Stimulated activated naive CD4-positive, alpha-beta T cell (primary cell): ENCODE measurements around the gene PRRG3.
"Not testable (repeated sequence)": the region's sequence is repeated elsewhere in the genome, so short reads cannot be mapped to it uniquely, and the experiment has no call there.

Source experiments
- DNase-seq, 6 experiments: peaks; one replicate each; lab custom pipeline; 2025; lab: John Stamatoyannopoulos, UW

Gene PRRG3

DNA sequence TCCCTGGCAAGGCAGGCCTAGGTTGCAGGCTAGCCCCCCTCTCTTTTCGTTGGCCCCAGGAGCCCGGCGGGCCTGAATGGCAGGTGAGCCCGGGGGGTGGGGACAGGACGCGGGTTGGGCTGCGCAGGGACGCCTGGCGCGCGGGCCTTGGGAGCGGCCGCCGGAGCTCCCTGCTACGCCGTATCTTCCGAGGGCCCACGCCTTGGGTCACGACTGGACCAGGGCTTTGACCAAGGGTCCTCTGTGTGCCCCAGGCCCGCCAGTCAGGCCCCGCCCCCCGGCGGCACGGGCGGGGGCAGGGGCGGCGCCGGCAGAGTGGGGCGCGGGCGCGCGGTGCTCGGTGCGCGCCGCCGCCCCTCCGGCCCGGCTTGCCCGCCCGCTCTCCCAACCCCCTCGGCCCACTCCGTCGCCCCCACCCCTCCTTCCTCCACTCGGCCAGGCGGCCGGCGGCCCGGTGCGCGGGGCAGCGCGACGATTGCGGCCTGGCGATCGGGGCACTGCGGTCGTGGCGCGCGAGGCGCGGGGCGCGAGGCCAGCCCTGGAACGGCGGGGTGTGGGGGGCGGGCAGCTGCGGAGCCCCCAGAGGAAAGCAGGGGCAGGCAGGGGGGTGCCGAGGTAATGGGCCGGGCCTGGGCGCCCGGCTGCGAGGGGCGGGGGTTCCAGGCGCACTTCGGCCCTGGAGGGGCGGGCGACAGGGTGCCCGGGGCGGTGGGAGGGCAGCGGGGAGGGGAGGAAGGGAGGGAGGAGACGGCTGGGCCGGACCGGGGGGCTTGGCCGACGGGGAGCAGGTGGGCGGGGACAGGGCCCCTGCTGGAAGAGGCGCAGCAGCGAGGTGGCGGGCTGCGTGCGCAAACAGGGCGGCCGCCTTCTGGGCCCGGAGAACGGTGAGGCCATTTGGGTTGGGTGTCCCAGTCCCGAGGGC, at the start of gene PRRG3:
Gene PRRG3, plus strand, starts transcription at position 798 of the 922 bp plus-strand sequence. CDS start 3,357 bp downstream, outside the sequence.
- no peak for DNase-seq

DNA sequence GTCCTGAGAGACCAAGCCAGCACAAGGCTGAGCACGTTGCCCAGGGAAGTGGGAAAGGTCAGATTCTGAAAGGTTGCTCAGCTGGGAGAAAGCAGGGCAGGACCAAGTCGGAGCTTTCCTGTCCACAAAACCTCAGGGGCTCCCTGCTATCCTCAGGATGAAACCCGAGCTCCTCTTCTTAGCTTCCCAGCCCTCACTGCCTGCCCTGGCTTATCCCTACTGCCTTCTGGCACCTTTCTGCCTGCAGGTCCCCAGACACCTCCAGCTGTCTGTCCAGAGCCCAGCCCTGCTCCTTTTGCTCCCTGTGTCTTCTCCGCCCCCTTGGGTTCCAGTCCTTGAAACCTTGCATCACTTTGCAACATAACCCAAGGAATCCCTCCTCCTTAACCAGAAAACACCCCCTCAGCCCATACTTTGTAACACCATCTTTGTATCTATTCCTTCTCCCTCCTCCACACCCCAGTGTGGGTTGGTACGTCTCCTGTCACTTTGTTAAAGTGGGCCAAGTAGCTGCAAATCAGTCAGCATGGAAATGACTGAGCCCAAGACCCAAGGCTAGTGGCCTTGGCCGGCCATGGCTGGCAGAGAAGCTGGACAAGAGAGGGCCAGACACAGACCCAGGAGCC, 20.0 kb upstream of the PRRG3 start:
- DNase-seq: no peak

GRCh38 chrX:151676196-151676595, 19.1 kb upstream of the PRRG3 start:
- no peak for DNase-seq

- DNase-seq: no peak
Observed at GRCh38 chrX:151679798-151680402, 15.4 kb upstream of the PRRG3 start.

- peak in 5 of 6 experiments; percentile 8 to 42 (median 32) for DNase-seq
Observed at GRCh38 chrX:151680805-151681204, 14.5 kb upstream of the PRRG3 start.

DNA sequence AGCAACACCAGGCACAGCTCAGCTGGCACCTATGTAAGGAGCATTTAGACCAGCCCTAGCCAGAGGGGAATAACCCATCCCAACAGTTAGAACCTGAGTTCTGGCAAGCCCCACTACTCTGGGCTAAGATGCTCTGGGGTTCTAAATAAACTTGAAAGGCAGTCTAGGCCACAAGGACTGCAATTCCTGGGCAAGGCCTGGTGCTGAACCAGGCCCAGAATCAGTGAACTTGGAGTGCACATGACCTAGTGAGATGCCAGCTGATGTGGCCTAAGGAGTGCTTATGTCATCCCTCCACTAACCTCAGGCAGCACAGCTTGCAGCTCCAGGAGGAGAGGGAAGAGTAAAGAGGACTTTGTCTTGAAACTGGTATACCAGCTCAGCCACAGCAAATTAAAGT, 7.6 kb upstream of the PRRG3 start:
- DNase-seq: no peak

DNA sequence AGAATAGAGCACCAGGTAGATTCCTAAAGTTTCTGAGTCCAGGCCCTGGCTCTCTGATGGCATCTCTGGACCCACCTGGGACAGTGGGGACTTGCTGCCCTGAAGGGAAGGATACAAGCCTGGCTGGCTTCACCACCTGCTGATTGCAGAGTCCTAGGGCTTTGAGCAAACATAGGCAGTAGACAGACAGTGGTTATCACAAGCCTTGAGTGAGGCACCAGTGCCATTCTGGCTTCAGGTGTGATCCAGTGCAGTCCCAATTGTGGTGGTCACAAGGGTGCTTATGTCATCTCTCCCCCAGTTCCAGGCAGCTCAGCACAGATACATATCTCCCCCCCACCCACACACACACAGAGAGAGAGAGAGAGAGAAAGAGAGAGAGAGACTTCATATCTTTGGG, 6.6 kb upstream of the PRRG3 start:
- no peak for DNase-seq

DNA sequence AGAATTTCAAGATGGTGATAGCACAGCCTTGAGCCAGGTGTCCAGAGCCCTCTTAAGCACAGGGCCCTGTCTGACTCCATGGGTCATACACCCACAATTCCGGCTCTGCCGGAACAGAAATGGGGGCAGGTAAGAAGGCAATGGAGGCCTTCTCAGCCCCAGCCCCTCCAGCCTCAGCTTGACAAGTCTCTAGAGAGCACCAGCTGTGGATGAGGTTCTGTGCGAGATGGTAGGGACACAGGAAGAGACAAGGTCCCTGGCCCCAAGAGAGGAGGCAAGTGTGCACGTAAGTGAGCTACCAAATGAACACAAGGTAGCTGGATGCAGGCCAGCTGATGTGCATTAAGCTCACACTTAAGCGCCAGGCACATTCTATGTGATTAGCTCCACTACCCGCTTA, 2.4 kb upstream of the PRRG3 start:
- no peak for DNase-seq

DNA sequence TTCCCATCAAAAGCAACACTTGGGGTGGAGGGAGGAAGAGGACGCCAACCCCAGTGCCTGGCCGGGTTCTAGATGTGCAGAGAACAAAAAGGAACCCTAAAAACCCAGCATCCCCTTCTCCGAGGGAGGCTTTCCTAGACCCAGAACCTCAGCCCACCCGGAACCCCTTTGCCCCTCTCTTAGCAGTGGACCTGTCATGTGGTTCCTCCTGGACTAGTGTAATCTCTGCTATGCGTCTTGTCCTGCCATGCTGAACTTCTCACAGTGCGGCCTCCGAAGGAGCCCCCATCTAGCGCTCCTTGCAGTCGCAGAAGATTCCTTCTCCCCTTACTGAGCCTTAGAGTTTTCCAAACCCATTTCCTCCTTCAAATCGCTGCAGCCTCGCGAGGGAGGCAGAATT, 1.1 kb upstream of the PRRG3 start:
- no peak for DNase-seq

- no peak for DNase-seq
Observed at GRCh38 chrX:151695583-151696340, 504 bp downstream of the PRRG3 start.

GRCh38 chrX:151697082-151697481, 1.8 kb downstream of the PRRG3 start:
- DNase-seq: not testable (repeated sequence)

DNA sequence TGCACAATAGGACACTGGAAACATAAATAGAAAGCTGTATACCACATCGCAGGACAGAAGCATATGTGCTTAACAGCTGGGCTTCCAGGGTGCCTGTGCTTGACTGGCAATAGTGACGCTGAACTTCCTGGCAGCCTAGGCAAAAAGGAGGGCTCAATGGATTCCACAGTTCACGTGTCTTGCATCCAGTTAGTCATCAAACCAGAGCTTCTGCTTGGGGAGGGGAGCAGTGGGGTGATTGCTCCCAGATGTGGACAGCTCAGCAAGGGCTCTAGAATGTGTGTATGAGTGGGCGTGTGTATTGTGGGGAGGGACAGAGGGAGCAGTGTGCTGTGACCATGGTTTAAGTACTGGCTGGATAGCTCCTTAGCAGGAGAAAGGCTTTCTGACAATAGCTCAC, 2.3 kb downstream of the PRRG3 start:
- DNase-seq: no peak

GRCh38 chrX:151698485-151698884, 3.2 kb downstream of the PRRG3 start:
- no peak for DNase-seq

- no peak for DNase-seq
Observed at GRCh38 chrX:151699746-151700145, 4.5 kb downstream of the PRRG3 start.

- no peak for DNase-seq
Observed at GRCh38 chrX:151700581-151700980, 5.3 kb downstream of the PRRG3 start.

- no peak for DNase-seq
Observed at GRCh38 chrX:151701071-151701470, 5.8 kb downstream of the PRRG3 start.

DNA sequence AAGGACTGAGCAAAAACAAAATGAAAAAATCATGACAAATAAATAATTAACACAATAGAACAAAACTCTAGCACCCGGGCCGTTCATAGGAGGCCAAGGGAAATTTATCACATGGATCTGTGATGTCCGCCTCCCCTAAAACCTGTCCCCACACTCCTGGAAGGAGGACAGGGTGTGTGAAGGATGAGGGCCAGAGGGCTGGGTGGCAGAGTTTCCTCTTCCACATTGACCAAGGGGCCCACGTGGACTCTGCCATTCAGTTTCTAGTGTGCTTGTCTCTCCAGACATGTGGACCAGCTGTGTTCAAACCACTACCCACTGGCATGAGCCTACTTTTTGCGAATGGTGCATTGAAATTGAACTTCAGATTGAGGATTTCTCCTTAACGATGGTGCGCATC, 6.3 kb downstream of the PRRG3 start:
- no peak for DNase-seq

DNA sequence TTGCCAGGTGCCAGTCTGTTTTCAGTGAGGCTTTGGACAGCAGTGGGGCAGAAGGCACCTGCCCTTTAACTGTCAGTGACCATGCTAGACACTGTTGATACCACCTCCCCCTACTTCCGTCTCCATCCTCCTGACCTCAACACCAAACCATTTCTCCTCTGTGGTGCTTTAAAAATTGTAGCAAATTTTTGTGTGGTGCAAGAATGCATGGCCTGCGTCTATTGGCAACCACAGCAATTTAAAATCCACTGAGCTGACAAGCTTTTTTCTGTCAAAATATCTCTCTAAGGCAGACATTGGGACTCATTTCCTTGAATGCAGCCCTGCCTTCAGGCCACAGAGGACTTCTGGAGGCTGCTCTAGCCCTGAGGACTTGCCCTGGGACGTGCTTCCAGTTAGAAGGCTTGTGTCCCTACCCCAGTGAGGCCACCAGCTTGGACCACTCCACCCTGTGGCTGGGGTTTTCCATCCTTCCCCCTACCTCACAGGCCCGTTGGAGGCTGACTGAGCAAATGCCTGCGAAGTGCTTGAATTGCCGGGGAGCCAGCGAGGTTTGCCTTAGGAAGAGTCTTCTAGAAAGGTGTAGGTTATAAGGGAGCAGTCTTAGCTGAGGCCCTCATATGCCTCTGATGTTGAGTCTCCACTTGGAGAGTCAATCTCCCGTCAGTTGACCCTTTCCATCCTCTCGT, 6.9 kb downstream of the PRRG3 start:
- no peak for DNase-seq

DNA sequence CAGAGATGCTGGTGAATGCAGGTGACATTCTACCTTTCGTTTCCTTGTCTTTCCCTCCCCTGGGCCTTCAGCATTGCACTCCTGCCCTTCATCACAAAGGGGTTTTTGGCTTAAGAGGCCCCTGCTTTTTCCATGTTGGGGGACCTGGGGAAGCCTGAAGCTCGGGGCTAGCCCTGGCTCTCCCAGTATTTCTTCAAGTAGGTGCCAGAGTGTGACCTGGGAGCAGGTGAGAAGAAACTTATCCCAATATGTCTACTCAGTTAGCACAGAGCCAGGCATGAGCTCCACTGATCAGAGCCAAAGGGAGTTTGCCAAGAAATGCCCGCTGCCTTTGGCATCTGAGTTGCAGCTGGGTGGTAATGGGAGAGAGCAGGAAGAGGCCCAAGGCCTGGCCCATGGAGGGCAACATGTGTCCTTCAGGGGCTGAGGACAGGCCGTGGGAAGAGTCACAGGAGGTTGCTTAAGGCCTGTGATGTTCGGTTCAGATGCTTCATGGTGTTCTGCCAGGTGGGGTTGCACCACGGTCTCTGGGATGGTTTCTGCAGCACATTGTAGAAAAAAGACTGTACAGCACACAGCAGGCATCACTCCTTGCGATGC, 7.6 kb downstream of the PRRG3 start:
- DNase-seq: no peak

GRCh38 chrX:151703487-151703886, 8.2 kb downstream of the PRRG3 start:
- DNase-seq: no peak

GRCh38 chrX:151704041-151704663, 8.9 kb downstream of the PRRG3 start:
- DNase-seq: no peak
